GM12872 (cell line): ENCODE results near the gene PLD1.

Source experiments
- CTCF ChIP-seq: IDR thresholded peaks from 3 replicates; pipeline ENCODE4 v1.5.1; 2011; ENCODE audit warnings: low read depth, mild to moderate bottlenecking, low read length, moderate library complexity; ENCODE audit not compliant: insufficient read depth

The PLD1 gene

GRCh38 chr3:171704002-171704401, 106.3 kb downstream of the PLD1 start:
- TF ChIP-seq CTCF, result peak; percentile 58

GRCh38 chr3:171703144-171703543, 107.1 kb downstream of the PLD1 start:
- TF ChIP-seq CTCF, result no peak

GRCh38 chr3:171700653-171701052, 109.6 kb downstream of the PLD1 start:
- no peak for TF ChIP-seq CTCF

DNA sequence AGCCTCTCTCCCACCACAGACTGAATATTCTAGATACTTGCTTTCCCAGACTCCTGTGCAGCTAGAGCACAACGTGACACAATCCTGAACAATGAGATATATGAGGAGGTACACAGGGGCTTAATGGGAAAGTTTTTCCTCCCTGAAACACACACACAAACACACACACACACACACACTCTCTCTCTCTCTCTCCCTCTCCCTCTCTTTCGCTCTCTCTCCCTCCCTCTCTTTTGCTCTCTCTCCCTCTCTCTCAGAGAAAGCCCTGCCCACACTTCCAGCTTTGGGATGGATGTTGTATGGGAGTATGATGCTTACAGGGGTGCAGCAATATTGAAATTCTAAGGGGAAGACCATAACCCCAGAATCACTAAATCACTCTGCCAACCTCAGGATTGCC, 110.1 kb downstream of the PLD1 start:
- no peak for TF ChIP-seq CTCF

DNA sequence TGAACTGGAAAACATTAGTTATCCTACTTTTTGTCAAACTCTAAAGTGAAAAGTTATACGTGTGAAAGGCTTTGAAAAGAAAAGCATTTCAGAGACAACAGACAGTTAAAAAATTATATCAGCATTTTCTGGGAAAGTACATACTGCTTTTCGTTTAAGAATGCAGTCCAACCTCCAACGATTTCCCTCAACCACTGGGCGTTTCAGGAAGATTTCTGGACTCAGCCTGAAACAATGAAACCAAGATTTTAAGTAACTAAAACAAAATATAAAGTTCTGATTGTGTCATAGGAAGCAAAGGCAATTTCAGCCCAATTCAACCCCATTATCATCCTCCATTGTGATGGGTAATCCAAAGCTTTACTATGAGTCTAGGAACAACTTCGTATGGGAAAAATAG, 110.7 kb downstream of the PLD1 start:
- TF ChIP-seq CTCF, result no peak

DNA sequence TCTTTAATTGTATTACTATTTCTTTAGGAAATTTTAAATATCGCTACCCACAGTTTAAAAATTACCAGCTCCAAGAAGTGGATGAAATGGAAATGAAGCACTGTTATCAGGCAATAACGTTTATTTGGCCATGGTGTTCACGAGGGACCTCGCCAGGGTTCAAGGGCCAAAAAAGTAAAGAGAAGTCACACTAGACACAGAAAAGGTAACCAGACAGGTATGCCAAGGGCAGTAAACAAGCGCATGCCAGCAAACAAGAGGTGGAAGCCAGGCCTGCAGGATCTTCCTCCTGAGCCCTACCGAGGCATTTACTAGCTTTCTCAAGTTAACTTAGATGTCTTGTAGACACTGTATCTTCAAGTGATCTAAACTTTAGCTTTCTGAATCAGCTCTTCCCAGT, 113.5 kb downstream of the PLD1 start:
- no peak for TF ChIP-seq CTCF

DNA sequence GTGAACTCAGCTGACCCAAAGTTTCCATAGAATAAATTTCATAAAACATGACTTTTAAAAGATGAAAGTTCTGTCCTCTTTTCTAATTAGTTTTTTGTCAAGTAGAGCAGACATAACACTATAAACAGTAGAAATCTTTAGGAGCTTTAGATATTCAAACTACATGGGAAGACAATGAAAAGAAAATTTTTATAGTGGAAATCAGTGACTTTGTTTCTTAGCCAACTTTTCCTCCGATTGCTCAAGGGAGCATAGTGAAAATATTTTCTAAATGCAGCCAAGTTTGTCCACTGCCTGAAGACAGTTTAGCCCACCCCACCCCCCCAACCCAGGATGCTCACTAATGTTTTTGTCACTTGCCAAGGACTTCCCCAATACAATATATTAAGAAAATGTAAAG, 114.9 kb downstream of the PLD1 start:
- no peak for TF ChIP-seq CTCF

DNA sequence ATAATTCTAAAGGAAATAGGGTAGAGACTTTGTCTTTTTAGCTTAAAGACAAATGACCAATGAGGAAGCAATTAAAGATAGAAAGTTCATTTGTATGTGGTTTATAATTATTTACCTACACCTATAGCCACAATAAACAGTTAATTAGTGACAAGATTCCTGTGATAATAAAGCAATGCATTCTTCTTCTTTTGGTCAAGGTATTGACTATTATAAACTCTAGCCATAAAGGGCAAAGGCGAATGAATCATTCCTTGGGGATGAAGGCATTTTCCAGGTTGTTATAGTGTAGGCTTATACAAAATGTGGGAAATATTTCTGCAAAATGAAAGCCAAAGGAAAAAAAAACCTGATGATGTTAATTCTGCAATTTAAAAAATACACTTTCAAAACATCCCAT, 115.4 kb downstream of the PLD1 start:
- TF ChIP-seq CTCF, result no peak
